Right lung (tissue), 5 donors: Measurements from ENCODE around the gene NPHP4. TPM values are rescaled to one million over a fixed set of nuclear protein-coding genes. Genes with fewer than 3 reads are reported as not detected.
A peak's percentile ranks its signal among the peaks of the same experiment; 100 is the strongest.
"Not testable (repeated sequence)": the region's sequence is repeated elsewhere in the genome, so short reads cannot be mapped to it uniquely, and the experiment has no call there.

Experiments
- DNase-seq, 2 donors: peaks; one replicate each; pipeline ENCODE4 v3.0.0-alpha.2; 2013
- polyA plus RNA-seq, 5 donors: library from polyadenylated mRNA; unstranded; fragments of 120-200 nt; gene quantifications; one replicate each; pipeline versions ENCODE4 v1.2.1 to v1.2.3, GENCODE V29; 2013; ENCODE audit warnings: inconsistent platforms in 1 of 5, low replicate concordance in 1 of 5; ENCODE audit not compliant: insufficient read length in 5 of 5, insufficient read depth in 1 of 5

Gene NPHP4
- polyA plus RNA-seq, 5 donors: 7.1 to 12.6 (median 9.9) TPM

GRCh38 chr1:5937373-5937857 is 54.8 kb downstream of the NPHP4 start:
- DNase-seq: no peak

- DNase-seq: no peak
These were observed 55.4 kb downstream of the NPHP4 start for GRCh38 chr1:5936621-5937372.

- DNase-seq: no peak
These were observed 56.1 kb downstream of the NPHP4 start for GRCh38 chr1:5936126-5936525.

GRCh38 chr1:5935026-5935425 is 57.2 kb downstream of the NPHP4 start:
- no peak for DNase-seq

- DNase-seq: no peak
These were observed 58.0 kb downstream of the NPHP4 start for GRCh38 chr1:5934058-5934884.

- DNase-seq: peak in 1 of 2 donors; percentile 23
These were observed 58.6 kb downstream of the NPHP4 start for GRCh38 chr1:5933676-5934057.

GRCh38 chr1:5933050-5933449 is 59.2 kb downstream of the NPHP4 start:
- DNase-seq: no peak

- no peak for DNase-seq
These were observed 63.4 kb downstream of the NPHP4 start for GRCh38 chr1:5928714-5929400.

GRCh38 chr1:5927506-5928370 is 64.5 kb downstream of the NPHP4 start:
- no peak for DNase-seq

GRCh38 chr1:5926686-5927435 is 65.4 kb downstream of the NPHP4 start:
- DNase-seq: no peak

- not testable (repeated sequence) for DNase-seq
These were observed 69.4 kb downstream of the NPHP4 start for GRCh38 chr1:5922700-5923330.

- no peak for DNase-seq
These were observed 70.6 kb downstream of the NPHP4 start for GRCh38 chr1:5921671-5922070.

- DNase-seq: no peak
These were observed 71.1 kb downstream of the NPHP4 start for GRCh38 chr1:5921129-5921528.

- DNase-seq: no peak
These were observed 72.0 kb downstream of the NPHP4 start for GRCh38 chr1:5920201-5920600.

- DNase-seq: no peak
These were observed 74.0 kb downstream of the NPHP4 start for GRCh38 chr1:5918275-5918649.

- no peak for DNase-seq
These were observed 74.5 kb downstream of the NPHP4 start for GRCh38 chr1:5917591-5918274.

GRCh38 chr1:5917281-5917590 is 75.0 kb downstream of the NPHP4 start:
- DNase-seq: no peak

- DNase-seq: no peak
These were observed 75.5 kb downstream of the NPHP4 start for GRCh38 chr1:5916572-5917280.
